ENCODE results near the gene MAGEC2. TPM values are rescaled to one million over a fixed set of nuclear protein-coding genes. Genes with fewer than 3 reads are reported as not detected.

MAGEC2 gene
- total RNA-seq, 1 experiment from 2014 or later: 0.09 TPM

GRCh38 chrX:142184756-142185602 is 20.1 kb downstream of the MAGEC2 start:
- Mint-ChIP-seq H3K27ac (no peak overlapping the region), H3K4me3 (no peak overlapping the region), H3K27me3 (ENCODE audit: low read depth) (no peaks in the 10 kb centered on the region; the same call in 1 of the 2 replicates), H3K4me1 (no peaks in the 10 kb centered on the region), H3K9me3 (peaks cover 20% of the 10 kb centered on the region), H3K36me3 (peaks cover 2% of the 10 kb centered on the region)
- DNase-seq (ENCODE audit: low spot score) (no peak), ATAC-seq (no peak)
- ChIA-PET POLR2A (no interaction called here), CTCF (no interaction called here)
- no peak for TF ChIP-seq TCF7 (CRISPR knock-in tag; IDR thresholded peaks at IDR 0.05; ENCODE audit: low read depth)
- TF ChIP-seq, protein P1, sequence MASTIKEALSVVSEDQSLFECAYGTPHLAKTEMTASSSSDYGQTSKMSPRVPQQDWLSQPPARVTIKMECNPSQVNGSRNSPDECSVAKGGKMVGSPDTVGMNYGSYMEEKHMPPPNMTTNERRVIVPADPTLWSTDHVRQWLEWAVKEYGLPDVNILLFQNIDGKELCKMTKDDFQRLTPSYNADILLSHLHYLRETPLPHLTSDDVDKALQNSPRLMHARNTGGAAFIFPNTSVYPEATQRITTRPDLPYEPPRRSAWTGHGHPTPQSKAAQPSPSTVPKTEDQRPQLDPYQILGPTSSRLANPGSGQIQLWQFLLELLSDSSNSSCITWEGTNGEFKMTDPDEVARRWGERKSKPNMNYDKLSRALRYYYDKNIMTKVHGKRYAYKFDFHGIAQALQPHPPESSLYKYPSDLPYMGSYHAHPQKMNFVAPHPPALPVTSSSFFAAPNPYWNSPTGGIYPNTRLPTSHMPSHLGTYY (CRISPR knock-in tag; IDR thresholded peaks at IDR 0.05): no peak
- no peak for TF ChIP-seq FOXK1 (CRISPR knock-in tag; IDR thresholded peaks at IDR 0.05)
- TF ChIP-seq ZNF219 (CRISPR knock-in tag; IDR thresholded peaks at IDR 0.05; ENCODE audit: borderline replicate concordance): no peak
- TF ChIP-seq EMX1 (CRISPR knock-in tag; IDR thresholded peaks at IDR 0.05): no peak
- TF ChIP-seq OVOL2 (CRISPR knock-in tag; IDR thresholded peaks at IDR 0.05; ENCODE audit: borderline replicate concordance): no peak
- no peak for TF ChIP-seq ZNF425 (CRISPR knock-in tag; conservative IDR thresholded peaks at IDR 0.05)
- TF ChIP-seq, protein P2, sequence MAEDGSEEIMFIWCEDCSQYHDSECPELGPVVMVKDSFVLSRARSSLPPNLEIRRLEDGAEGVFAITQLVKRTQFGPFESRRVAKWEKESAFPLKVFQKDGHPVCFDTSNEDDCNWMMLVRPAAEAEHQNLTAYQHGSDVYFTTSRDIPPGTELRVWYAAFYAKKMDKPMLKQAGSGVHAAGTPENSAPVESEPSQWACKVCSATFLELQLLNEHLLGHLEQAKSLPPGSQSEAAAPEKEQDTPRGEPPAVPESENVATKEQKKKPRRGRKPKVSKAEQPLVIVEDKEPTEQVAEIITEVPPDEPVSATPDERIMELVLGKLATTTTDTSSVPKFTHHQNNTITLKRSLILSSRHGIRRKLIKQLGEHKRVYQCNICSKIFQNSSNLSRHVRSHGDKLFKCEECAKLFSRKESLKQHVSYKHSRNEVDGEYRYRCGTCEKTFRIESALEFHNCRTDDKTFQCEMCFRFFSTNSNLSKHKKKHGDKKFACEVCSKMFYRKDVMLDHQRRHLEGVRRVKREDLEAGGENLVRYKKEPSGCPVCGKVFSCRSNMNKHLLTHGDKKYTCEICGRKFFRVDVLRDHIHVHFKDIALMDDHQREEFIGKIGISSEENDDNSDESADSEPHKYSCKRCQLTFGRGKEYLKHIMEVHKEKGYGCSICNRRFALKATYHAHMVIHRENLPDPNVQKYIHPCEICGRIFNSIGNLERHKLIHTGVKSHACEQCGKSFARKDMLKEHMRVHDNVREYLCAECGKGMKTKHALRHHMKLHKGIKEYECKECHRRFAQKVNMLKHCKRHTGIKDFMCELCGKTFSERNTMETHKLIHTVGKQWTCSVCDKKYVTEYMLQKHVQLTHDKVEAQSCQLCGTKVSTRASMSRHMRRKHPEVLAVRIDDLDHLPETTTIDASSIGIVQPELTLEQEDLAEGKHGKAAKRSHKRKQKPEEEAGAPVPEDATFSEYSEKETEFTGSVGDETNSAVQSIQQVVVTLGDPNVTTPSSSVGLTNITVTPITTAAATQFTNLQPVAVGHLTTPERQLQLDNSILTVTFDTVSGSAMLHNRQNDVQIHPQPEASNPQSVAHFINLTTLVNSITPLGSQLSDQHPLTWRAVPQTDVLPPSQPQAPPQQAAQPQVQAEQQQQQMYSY (CRISPR knock-in tag; IDR thresholded peaks at IDR 0.05): no peak
- TF ChIP-seq PRRX2 (CRISPR knock-in tag; IDR thresholded peaks at IDR 0.05): no peak
- no peak for TF ChIP-seq ZNF317 (CRISPR knock-in tag; IDR thresholded peaks at IDR 0.05; ENCODE audit: borderline replicate concordance, low read depth)
- no peak for TF ChIP-seq GTF2I (CRISPR knock-in tag; conservative IDR thresholded peaks at IDR 0.05)
- no peak for TF ChIP-seq CBFB (CRISPR knock-in tag; IDR thresholded peaks at IDR 0.05; ENCODE audit: low read depth)
- TF ChIP-seq ZNF263 (CRISPR knock-in tag; IDR thresholded peaks at IDR 0.05; ENCODE audit: low read depth): no peak
- no peak for TF ChIP-seq CREB1 (CRISPR knock-in tag; IDR thresholded peaks at IDR 0.05)
- TF ChIP-seq, protein P3, sequence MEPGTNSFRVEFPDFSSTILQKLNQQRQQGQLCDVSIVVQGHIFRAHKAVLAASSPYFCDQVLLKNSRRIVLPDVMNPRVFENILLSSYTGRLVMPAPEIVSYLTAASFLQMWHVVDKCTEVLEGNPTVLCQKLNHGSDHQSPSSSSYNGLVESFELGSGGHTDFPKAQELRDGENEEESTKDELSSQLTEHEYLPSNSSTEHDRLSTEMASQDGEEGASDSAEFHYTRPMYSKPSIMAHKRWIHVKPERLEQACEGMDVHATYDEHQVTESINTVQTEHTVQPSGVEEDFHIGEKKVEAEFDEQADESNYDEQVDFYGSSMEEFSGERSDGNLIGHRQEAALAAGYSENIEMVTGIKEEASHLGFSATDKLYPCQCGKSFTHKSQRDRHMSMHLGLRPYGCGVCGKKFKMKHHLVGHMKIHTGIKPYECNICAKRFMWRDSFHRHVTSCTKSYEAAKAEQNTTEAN (CRISPR knock-in tag; IDR thresholded peaks at IDR 0.05): no peak
- TF ChIP-seq ZNF396 (CRISPR knock-in tag; IDR thresholded peaks at IDR 0.05; ENCODE audit: borderline replicate concordance): no peak

- Mint-ChIP-seq H3K36me3 (peaks cover 5% of the 10 kb centered on the region; the same call in 1 of the 2 replicates), H3K4me1 (peaks cover 11% of the 10 kb centered on the region), H3K27me3 (ENCODE audit: low read depth) (no peaks in the 10 kb centered on the region), H3K4me3 (no peak overlapping the region; the same call in 1 of the 2 replicates), H3K27ac (no peak overlapping the region), H3K9me3 (peaks cover 31% of the 10 kb centered on the region; the same call in 1 of the 2 replicates)
- ChIA-PET POLR2A (no interaction called here), CTCF (no interaction called here)
- ATAC-seq: peak; percentile 84
- peak; percentile 13 for DNase-seq (ENCODE audit: low spot score)
- TF ChIP-seq HMGA2 (CRISPR knock-in tag; IDR thresholded peaks at IDR 0.05) (no peak), NR2C2 (CRISPR knock-in tag; IDR thresholded peaks at IDR 0.05) (no peak), SMAD4 (CRISPR knock-in tag; IDR thresholded peaks at IDR 0.05) (no peak), ELF4 (CRISPR knock-in tag; IDR thresholded peaks at IDR 0.05; ENCODE audit: low read depth) (no peak), ZMAT4 (CRISPR knock-in tag; IDR thresholded peaks at IDR 0.05) (no peak), IRF2 (CRISPR knock-in tag; IDR thresholded peaks at IDR 0.05; ENCODE audit: borderline replicate concordance, low read depth) (no peak), EMX1 (CRISPR knock-in tag; IDR thresholded peaks at IDR 0.05) (no peak), ZNF263 (CRISPR knock-in tag; IDR thresholded peaks at IDR 0.05; ENCODE audit: low read depth) (no peak), NFATC4 (CRISPR knock-in tag; IDR thresholded peaks at IDR 0.05) (no peak), ZNF138 (CRISPR knock-in tag; conservative IDR thresholded peaks at IDR 0.05) (no peak), NFE2L1 (CRISPR knock-in tag; IDR thresholded peaks at IDR 0.05) (no peak), FOXJ3 (CRISPR knock-in tag; IDR thresholded peaks at IDR 0.05; ENCODE audit: borderline replicate concordance) (no peak), ATF1 (CRISPR knock-in tag; IDR thresholded peaks at IDR 0.05) (no peak)
These were observed 48.5 kb downstream of the MAGEC2 start for GRCh38 chrX:142156567-142156966.

Data from WTC11 (cell line).